Fibroblast of lung (primary cell): ENCODE data around the gene CHD5. TPM values are rescaled to one million over a fixed set of nuclear protein-coding genes. Genes with fewer than 3 reads are reported as not detected.

Experiments used
- DNase-seq, 2 donors: peaks; one replicate each; pipeline versions ENCODE4 v3.0.0 to v3.0.0-alpha.2; 2010; ENCODE audit warnings: low read depth in 2 of 2
- H2AFZ ChIP-seq: 2 replicates; pipeline ENCODE4 v1.5.1; 2012; ENCODE audit warnings: low read length, control low read depth, inconsistent platforms
- H3K27ac ChIP-seq: 2 replicates; pipeline ENCODE4 v1.5.1; 2011; ENCODE audit warnings: low read length, control low read depth; ENCODE audit not compliant: insufficient read depth
- H3K27me3 ChIP-seq: 2 replicates; pipeline ENCODE4 v1.5.1; 2011; ENCODE audit warnings: mild to moderate bottlenecking, low read length; ENCODE audit not compliant: control insufficient read depth, insufficient read depth
- H3K36me3 ChIP-seq: 2 replicates; pipeline ENCODE4 v1.5.1; 2011; ENCODE audit warnings: low read length; ENCODE audit not compliant: control insufficient read depth, insufficient read depth
- H3K4me1 ChIP-seq: 2 replicates; pipeline ENCODE4 v1.5.1; 2011; ENCODE audit warnings: low read length; ENCODE audit not compliant: control insufficient read depth, insufficient read depth; ENCODE audit errors: extremely low read depth
- H3K4me2 ChIP-seq: 2 replicates; pipeline ENCODE4 v1.5.1; 2011; ENCODE audit warnings: low read length, control low read depth; ENCODE audit not compliant: insufficient read depth; ENCODE audit errors: extremely low read depth
- H3K4me3 ChIP-seq, 4 experiments: fragments of 200-600 bp in 1 of 4; sonication (generic) in 1 of 4; replicated peaks in 1 of 4; 2 replicates each; pipeline ENCODE4 v1.5.1; 2011 to 2016; ENCODE audit warnings: low read length in 4 of 4, low read depth in 3 of 4, mild to moderate bottlenecking in 3 of 4, control low read depth in 2 of 4, inconsistent platforms in 1 of 4, mixed read lengths in 1 of 4; ENCODE audit not compliant: insufficient read depth in 1 of 4; ENCODE audit errors: control extremely low read depth in 1 of 4
- H3K79me2 ChIP-seq: 2 replicates; pipeline ENCODE4 v1.5.1; 2012; ENCODE audit warnings: mild to moderate bottlenecking, low read length, inconsistent platforms; ENCODE audit not compliant: control insufficient read depth, insufficient read depth
- H3K9ac ChIP-seq: 2 replicates; pipeline ENCODE4 v1.5.1; 2011; ENCODE audit warnings: mild to moderate bottlenecking, low read length, control low read depth; ENCODE audit not compliant: insufficient read depth
- H3K9me3 ChIP-seq: 2 replicates; pipeline ENCODE4 v1.5.1; 2012; ENCODE audit warnings: low read depth, low read length; ENCODE audit not compliant: control insufficient read depth, insufficient read depth
- H4K20me1 ChIP-seq: 2 replicates; pipeline ENCODE4 v1.5.1; 2011; ENCODE audit warnings: low read length; ENCODE audit not compliant: control insufficient read depth, insufficient read depth; ENCODE audit errors: extremely low read depth
- CTCF ChIP-seq, 2 donors: IDR thresholded peaks in 1 of 2; conservative IDR thresholded peaks in 1 of 2; 1 replicate in 1 of 2; 2 replicates in 1 of 2; pipeline ENCODE4 v1.5.1; 2011 to 2012; ENCODE audit warnings: low read length in 2 of 2, control low read depth in 1 of 2, inconsistent platforms in 1 of 2, low read depth in 1 of 2, mild to moderate bottlenecking in 1 of 2
- EZH2 ChIP-seq: IDR thresholded peaks from 2 replicates; pipeline ENCODE4 v1.5.1; 2012; ENCODE audit warnings: low read length, control low read depth, mild to moderate bottlenecking; ENCODE audit errors: missing control alignments
- polyA plus RNA-seq, 2 donors: library from polyadenylated mRNA; depleted of rRNA in 1 of 2; stranded (reverse) in 1 of 2; unstranded in 1 of 2; fragments of >200 nt; gene quantifications; 2 replicates each; pipeline ENCODE4 v1.2.1, GENCODE V29; 2011 to 2012; ENCODE audit warnings: missing spikeins in 1 of 2
- total RNA-seq: library from RNA; depleted of rRNA; stranded (reverse); fragments of >200 nt; gene quantifications from 2 replicates; pipeline ENCODE4 v1.2.1, GENCODE V29; 2014

Gene CHD5
- total and polyA plus RNA-seq, 2 donors (not counting 1 experiment from before 2014, with no cell fraction given): under 0.01 to 0.01 TPM

- H3K4me1 ChIP-seq: no peaks in the 10 kb centered on the region
- H3K27me3 ChIP-seq: no peaks in the 10 kb centered on the region
- H3K9ac ChIP-seq: no peak overlapping the region
- no peaks in the 10 kb centered on the region for H3K36me3 ChIP-seq
- H3K79me2 ChIP-seq: no peaks in the 10 kb centered on the region
- DNase-seq: no peak
- H4K20me1 ChIP-seq: no peaks in the 10 kb centered on the region
- TF ChIP-seq EZH2 (no peak), CTCF (conservative IDR thresholded peaks at IDR 0.05 in 1 of 2, IDR thresholded peaks at IDR 0.05 in 1 of 2; ENCODE audit: low read depth in 1 of 2, low read length in 2 of 2) (no peak)
- H3K27ac ChIP-seq: no peak overlapping the region
- H3K9me3 ChIP-seq: no peaks in the 10 kb centered on the region
- no peak overlapping the region for H3K4me3 ChIP-seq
- no peak overlapping the region for H2AFZ ChIP-seq
- no peak overlapping the region for H3K4me2 ChIP-seq
Measured at GRCh38 chr1:6105218-6105679, 74.9 kb downstream of the CHD5 start.

GRCh38 chr1:6104631-6105030 lies 75.5 kb downstream of the CHD5 start:
- Histone ChIP-seq H3K9ac (no peak overlapping the region), H2AFZ (no peak overlapping the region), H3K27me3 (no peaks in the 10 kb centered on the region), H3K79me2 (no peaks in the 10 kb centered on the region), H3K36me3 (no peaks in the 10 kb centered on the region), H3K27ac (no peak overlapping the region), H4K20me1 (no peaks in the 10 kb centered on the region), H3K4me3 (no peak overlapping the region), H3K9me3 (no peaks in the 10 kb centered on the region), H3K4me2 (no peak overlapping the region), H3K4me1 (no peaks in the 10 kb centered on the region)
- TF ChIP-seq EZH2 (no peak), CTCF (conservative IDR thresholded peaks at IDR 0.05 in 1 of 2, IDR thresholded peaks at IDR 0.05 in 1 of 2; ENCODE audit: low read depth in 1 of 2, low read length in 2 of 2) (no peak)
- no peak for DNase-seq

- no peak for DNase-seq
- no peaks in the 10 kb centered on the region for H4K20me1 ChIP-seq
- no peak overlapping the region for H3K4me3 ChIP-seq
- no peaks in the 10 kb centered on the region for H3K36me3 ChIP-seq
- no peaks in the 10 kb centered on the region for H3K79me2 ChIP-seq
- no peaks in the 10 kb centered on the region for H3K9me3 ChIP-seq
- H3K9ac ChIP-seq: no peak overlapping the region
- no peak overlapping the region for H2AFZ ChIP-seq
- H3K27ac ChIP-seq: no peak overlapping the region
- H3K4me2 ChIP-seq: no peak overlapping the region
- no peaks in the 10 kb centered on the region for H3K27me3 ChIP-seq
- TF ChIP-seq EZH2 (no peak), CTCF (conservative IDR thresholded peaks at IDR 0.05 in 1 of 2, IDR thresholded peaks at IDR 0.05 in 1 of 2; ENCODE audit: low read depth in 1 of 2, low read length in 2 of 2) (no peak)
- H3K4me1 ChIP-seq: no peaks in the 10 kb centered on the region
Measured at GRCh38 chr1:6103854-6104530, 76.1 kb downstream of the CHD5 start.
